Activated T-cell treated with anti-CD3 and anti-CD28 coated beads, Interleukin-2, amount 50 U/mL, for 72 hours (primary cell): ENCODE data around the gene RAI2. TPM values are rescaled to one million over a fixed set of nuclear protein-coding genes. Genes with fewer than 3 reads are reported as not detected.

Experiments used
- ATAC-seq, 2 donors: fragments of 150-1000 bp; cut with Tn5 transposase; replicated peaks in 1 of 2; 2 replicates each; pipeline ENCODE4 v1.10.0; 2021; ENCODE audit warnings: moderate library complexity in 2 of 2, mild to moderate bottlenecking in 1 of 2
- DNase-seq, 2 donors: peaks; one replicate each; pipeline ENCODE4 v3.0.0; 2021 to 2022; ENCODE audit warnings: mixed read lengths in 1 of 2
- H3K27ac Mint-ChIP-seq: one replicate; pipeline ENCODE4 v1.8.0; 2022; ENCODE audit warnings: mild to moderate bottlenecking, moderate library complexity, mixed read lengths
- H3K27me3 Mint-ChIP-seq: one replicate; pipeline ENCODE4 v1.8.0; 2022; ENCODE audit warnings: low read depth, mixed read lengths
- H3K36me3 Mint-ChIP-seq, 2 donors: one replicate each; pipeline ENCODE4 v1.8.0; 2022; ENCODE audit warnings: mixed read lengths in 2 of 2, mild to moderate bottlenecking in 1 of 2; ENCODE audit not compliant: insufficient read depth in 2 of 2
- H3K4me1 Mint-ChIP-seq: one replicate; pipeline ENCODE4 v1.8.0; 2022; ENCODE audit warnings: low read depth, mixed read lengths
- H3K4me3 Mint-ChIP-seq, 2 donors: one replicate each; pipeline ENCODE4 v1.8.0; 2022; ENCODE audit warnings: mild to moderate bottlenecking in 2 of 2, mixed read lengths in 2 of 2, moderate library complexity in 2 of 2
- H3K9me3 Mint-ChIP-seq, 2 donors: one replicate each; pipeline ENCODE4 v1.8.0; 2022; ENCODE audit warnings: mixed read lengths in 2 of 2
- total RNA-seq, 2 donors: library from RNA; stranded (reverse); gene quantifications; one replicate each; pipeline ENCODE4 v1.2.3, GENCODE V29; 2022

Gene RAI2
- total RNA-seq, 2 donors from 2014 or later = 0.82 to 1.5 TPM

GRCh38 chrX:17759990-17760389 is 101.1 kb downstream of the RAI2 start:
- Mint-ChIP-seq H3K27ac (no peak overlapping the region), H3K9me3 (peaks cover 0 to 1% of the 10 kb centered on the region in 2 donors), H3K4me3 (no peak overlapping the region), H3K4me1 (peaks cover 12% of the 10 kb centered on the region), H3K36me3 (no peaks in the 10 kb centered on the region), H3K27me3 (no peaks in the 10 kb centered on the region)
- no peak for ATAC-seq
- no peak for DNase-seq

DNA sequence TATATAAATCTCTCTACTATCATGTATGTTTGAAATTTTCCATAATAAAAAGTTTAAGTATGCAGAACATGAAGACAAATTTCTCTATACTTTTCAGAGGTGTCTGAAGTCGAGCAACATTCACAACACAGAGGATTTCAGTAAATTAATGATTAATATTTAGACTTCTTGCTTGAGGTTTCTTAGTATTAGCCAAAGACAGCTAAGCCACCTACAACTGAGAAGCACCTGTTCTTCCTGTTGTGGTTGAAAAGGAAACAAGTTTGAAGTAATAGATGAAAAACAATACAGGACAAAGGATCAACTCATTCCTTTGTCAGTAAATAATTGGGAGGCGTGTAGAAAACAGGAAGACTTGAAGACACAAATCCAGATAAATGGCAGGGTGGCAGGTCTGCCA is 102.7 kb downstream of the RAI2 start:
- Mint-ChIP-seq H3K27me3 (no peaks in the 10 kb centered on the region), H3K27ac (no peak overlapping the region), H3K9me3 (peaks cover 0 to 1% of the 10 kb centered on the region in 2 donors), H3K4me3 (no peak overlapping the region), H3K4me1 (peaks cover 12% of the 10 kb centered on the region), H3K36me3 (no peaks in the 10 kb centered on the region)
- no peak for DNase-seq
- no peak for ATAC-seq

GRCh38 chrX:17750436-17750835 is 110.7 kb downstream of the RAI2 start:
- no peak for ATAC-seq
- no peaks in the 10 kb centered on the region for H3K9me3 Mint-ChIP-seq

More at GRCh38 chrX:17750436-17750835, 110.7 kb downstream of the RAI2 start:
- Mint-ChIP-seq H3K27ac (no peak overlapping the region), H3K27me3 (peaks cover 8% of the 10 kb centered on the region), H3K36me3 (no peaks in the 10 kb centered on the region), H3K4me1 (no peaks in the 10 kb centered on the region), H3K4me3 (no peak overlapping the region)
- no peak for DNase-seq

Other genes with a start within 250 kb of the RAI2 start
- 1 to 10 TPM; 3.2 to 4.9 TPM for gene SCML1, start 123.8 kb downstream of the RAI2 start, total RNA-seq